Measurements from ENCODE around the gene SPINK5.
A peak's percentile ranks its signal among the peaks of the same experiment; 100 is the strongest.

Gene SPINK5

DNA sequence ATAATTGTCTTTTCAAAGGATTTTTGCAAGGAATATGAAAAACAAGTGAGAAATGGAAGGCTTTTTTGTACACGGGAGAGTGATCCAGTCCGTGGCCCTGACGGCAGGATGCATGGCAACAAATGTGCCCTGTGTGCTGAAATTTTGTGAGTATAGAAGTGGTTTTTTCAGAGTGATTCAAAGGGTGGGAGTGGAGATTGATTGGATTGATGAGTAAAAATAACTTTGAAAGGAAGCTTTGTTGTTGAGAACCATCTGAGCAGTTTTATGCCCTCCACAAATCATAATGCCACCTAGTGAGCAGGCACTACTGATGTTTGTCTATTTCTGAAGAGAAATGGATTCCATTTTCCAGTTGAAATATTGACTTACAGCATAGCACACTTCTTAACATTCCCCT, 30.6 kb downstream of the SPINK5 start:
- no peak for DNase-seq

DNA sequence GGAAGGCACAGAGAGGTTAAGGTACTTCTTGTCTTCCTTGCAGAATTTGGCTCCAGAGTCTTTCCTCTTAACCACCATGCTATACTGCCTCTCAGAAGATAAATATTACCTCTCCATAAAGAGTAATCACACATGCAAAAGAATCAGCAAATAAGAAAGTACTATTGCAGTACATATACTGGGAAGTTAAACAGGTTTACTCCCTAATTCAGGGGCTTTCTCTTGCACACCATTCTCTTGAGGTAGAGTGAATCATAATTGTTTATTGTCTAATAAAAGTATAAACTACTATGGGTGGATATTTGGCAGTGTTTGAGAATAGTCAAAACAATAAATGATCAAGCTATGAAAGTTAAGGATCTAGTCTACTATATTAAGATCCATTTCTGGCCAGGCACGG, 40.4 kb downstream of the SPINK5 start:
- no peak for DNase-seq

DNA sequence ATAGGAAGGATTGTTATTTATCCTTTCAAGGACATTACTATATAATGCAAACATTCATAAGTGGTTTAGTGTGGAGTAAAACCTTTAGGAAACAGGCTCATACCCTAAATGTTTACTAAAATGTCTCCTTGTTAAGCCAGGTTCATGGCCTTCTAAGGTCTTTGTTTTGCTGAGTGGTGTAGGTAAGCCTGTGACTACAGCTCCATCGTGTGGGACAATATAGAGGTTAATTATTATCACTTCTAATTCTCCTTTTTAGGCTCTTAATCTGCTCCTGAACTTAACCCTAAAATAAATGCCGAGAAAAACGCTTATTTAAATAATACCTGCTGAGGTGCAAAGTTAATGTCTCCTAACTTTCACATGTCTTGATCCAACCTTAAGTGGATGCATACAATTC, 43.8 kb downstream of the SPINK5 start:
- DNase-seq = no peak

DNA sequence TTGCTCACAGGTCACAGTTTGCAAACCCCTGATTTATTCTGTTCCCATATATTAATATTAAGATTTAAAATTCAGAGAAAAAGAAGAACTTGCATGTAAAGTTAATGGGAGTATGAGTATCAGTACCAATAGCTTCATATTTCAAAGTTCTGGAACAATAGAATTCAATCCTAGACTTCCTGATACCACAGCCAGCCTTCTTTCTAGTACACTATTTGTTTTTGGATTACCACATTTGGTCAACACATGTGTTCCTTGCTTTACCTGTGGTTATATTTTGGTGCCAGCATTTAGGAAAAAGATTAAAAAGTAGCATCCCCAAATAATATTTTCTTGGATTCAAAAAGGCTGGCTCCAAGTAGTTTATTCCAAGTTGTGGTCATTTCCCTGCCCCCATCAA, 49.5 kb downstream of the SPINK5 start:
- no peak for DNase-seq

DNA sequence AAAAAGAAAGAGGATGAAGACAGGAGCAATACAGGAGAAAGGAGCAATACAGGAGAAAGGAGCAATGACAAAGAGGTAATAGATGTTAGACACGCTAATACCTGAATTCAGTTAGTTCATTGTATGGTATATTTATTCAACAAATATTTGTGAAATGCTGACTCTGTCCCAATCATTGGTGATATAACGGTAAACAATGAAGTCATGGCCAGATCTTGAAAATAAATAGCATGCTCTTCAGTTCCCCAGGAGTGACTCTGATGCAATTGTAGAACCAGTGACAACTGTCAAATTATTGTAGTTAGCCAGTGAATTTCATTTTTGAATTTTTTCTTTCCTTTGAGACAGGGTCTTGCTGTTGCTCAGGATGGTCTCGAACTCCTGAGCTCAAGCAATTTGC, 56.5 kb downstream of the SPINK5 start:
- DNase-seq = no peak

DNA sequence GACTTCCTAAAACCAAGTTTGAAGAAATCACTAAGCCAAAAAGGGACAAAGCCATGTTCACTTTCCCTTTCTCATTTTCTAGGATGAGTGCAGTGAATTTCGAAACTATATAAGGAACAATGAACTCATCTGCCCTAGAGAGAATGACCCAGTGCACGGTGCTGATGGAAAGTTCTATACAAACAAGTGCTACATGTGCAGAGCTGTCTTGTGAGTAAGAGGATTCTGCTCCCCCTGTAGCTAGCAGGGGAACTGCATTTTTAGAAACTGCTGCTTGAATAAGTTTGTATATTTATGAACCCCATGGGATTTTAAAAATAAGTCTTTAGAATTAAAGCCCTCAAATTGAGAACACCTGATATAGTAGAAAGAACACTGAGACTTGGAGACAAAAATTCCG, 61.9 kb downstream of the SPINK5 start:
- no peak for DNase-seq

DNA sequence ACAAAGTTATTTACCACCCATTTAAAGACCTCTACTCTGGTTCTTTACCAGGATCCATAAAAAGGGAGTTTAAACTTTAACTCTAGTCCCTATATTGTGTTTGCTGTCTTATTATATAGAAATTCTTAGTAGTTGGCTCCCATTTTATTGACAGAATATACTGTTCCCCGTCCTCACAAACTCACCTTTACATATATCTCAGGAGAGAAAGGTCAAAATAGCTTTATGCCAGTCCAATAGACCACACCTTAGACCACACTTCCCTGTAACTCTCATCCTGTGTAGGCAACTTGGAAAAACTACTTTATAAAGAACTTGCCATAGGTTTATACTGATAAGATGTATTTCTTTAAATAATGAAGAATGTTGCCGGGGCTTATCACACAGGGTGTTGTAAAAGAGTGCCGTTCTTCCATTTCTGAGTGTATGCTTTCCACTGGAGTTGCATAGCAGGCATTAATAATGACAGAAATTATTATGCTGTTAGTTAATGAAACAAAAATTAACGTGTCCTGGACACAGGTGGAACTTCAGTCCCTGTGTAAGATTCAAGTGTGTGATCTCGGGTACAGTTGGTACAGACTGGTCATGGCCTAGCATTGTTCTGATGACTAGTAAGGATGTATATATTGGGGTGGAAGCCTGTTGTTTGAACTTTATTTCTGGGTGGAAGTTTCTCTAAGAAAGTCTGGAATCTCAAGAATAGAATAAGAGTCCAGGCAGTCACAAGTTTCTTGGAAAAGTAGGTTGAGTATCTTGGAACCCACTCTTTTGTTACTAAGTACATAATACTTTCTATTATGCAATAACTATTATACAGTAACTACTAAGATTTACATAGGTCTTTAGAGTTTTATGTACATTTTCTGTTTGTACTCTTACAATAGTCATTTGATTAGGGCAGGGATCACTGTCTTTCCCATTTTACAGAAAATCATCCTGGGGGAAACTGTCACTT, 71.6 kb downstream of the SPINK5 start:
- DNase-seq = no peak

DNA sequence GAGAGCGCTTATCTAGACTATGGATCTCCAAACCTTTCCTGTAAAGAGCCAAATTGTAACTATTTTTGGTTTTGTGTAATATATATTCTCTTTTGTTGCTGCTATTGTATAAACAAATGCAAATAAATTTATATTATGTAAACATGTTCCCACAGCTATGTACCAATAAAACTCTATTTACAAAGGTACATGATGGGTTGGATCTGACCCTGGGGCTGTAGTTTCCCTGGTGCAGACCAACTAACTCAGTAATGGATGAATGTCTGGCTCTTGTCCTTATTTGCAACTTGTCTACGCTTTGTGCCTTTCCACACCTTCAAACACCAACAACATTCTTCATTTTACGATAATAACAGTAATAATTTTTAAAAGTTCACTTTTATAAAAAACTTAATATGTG, 77.1 kb downstream of the SPINK5 start:
- no peak for DNase-seq

DNA sequence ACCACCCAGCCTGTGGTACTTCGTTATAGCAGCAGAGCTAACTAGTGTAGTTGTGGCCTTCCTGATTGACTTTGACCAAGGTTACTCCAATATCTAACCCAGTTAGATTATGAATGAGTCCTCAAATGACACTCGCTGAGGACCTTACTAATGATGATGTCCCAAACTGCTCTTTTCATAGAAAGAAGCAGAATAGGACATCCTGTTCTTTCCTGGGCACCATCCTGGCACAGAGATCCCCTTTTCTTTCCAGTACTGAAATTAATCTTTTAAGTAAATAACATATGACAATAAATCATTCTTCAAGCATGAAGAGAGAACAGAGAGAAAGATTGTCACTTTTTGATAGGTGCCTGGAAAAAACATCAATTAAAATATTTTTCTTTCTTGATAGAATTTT, 77.9 kb downstream of the SPINK5 start:
- DNase-seq = no peak

DNA sequence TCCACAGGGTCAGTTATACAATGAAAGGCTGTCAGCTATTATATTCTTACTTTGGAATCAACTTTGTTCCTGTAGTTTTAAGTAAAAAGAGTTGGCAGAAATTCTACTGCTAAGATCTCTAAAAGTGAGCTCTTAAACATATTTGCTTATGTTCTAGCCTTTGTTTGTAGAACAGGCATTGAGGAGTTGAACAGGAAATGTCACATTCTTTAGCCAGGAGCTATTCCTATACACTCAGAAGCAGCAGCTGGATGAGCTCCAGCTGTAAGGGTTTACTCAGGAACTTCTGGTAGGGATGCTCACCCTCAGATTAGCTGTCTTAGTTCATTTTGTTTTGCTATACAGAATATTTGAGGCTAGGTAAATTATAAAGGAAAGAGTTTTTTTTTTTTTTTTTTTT, 82.1 kb downstream of the SPINK5 start:
- no peak for DNase-seq

DNA sequence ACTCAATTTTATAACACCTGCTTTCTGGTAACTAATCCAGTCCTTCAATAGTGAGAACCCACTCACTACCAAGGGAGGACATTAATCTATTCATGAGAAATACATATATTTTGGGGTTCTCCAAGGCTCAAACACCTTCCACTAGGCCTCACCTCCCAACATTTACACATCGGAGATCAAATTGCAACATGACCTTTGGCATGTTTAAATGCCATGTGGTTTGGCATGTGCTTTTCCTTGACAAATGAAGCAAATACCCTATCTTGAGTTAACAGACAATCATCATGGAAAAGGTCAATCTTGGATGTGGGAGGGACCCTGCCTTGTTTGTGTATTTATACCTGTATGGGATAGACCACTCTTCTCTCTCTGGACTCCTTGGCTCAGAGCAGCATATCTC, 82.7 kb downstream of the SPINK5 start:
- DNase-seq = no peak

DNA sequence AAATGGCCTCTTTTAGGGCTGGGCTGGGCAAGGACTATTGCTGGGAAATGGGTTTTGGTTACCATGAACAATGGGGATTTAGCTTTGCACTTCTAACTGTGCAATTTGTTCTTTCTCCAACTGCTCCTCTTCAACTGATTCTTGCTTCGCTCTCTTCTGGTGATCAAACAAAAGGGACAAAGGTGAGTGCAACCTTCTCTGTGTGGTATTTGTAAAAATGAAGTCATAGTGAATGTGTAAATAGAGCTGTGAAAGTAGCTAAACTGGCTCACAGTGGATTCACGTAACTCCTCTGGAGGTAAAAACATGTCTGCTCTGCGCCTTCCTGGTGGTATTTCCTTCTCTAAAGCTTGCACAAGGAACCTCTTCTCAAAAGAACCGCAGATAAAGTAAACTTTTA, 83.6 kb downstream of the SPINK5 start:
- DNase-seq = no peak

DNA sequence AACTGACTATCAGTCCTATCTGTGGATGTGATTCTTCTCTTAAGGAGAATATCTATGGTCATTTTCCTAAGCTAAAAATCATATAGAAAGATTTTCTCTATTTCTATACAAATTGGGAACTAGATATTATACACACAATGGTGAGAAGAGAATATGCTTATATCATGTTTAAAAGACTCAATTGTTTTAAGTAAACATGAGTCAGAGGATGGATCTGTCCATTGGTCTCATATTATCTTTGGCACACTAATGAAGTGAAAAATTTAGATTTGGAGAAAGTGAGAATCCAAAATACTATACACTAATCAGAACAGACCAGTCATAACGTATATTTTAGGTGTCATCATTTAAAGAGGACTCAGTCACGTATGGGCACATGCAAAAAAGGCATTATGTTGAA, 88.1 kb downstream of the SPINK5 start:
- no peak for DNase-seq

DNA sequence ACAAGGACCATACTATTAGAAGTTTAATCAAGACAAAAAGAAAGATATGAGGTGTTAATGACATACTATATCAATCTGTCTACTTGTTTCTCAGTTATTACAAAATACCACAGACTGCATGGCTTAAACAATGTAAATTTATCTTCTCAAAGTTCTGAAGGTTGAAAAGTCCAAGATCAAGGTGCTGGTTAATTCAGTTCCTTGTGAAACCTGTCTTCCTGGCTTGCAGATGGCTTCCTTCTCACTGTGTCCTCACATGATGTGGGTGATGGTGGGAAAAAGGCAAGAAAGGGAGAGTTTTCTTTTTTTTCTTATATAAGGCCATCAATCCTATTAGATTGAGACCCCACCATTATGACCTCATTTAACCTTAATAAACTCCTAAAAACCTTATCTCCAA, 89.0 kb downstream of the SPINK5 start:
- no peak for DNase-seq

DNA sequence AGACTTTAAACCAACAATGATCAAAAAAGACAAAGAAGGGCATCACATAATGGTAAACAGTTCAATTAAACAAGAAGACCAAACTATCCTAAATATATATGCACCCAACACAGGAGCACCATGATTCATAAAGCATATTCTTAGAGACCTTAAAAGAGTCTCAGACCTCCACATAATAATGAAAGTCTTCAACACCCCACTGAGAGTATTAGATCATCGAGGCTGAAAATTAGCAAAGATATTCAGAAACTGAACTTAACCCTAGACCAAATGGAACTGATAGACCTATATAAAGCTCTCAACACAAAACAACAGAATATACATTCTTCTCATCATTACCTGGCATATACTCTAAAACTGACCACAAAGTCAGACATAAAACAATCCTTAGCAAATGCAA, 92.8 kb downstream of the SPINK5 start:
- DNase-seq = no peak

DNA sequence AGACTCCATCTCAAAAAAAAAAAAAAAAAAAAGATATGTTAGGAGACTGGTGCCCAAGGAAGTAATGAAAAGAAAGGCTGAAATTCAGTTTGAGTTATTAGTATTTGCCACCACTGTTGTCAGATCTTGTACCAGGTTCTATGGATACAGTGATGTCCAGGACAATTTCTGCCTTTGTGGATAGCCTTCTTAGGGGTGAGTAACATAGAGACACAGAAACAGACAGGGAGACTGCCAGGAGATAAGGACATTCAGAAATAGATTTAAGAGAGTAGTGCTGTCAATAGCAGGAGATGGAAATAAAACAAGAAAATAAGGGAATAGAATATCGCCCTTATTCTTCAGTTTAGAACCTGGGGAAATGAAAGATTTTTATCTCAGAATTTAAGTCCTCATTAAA, 98.3 kb downstream of the SPINK5 start:
- DNase-seq = no peak

DNA sequence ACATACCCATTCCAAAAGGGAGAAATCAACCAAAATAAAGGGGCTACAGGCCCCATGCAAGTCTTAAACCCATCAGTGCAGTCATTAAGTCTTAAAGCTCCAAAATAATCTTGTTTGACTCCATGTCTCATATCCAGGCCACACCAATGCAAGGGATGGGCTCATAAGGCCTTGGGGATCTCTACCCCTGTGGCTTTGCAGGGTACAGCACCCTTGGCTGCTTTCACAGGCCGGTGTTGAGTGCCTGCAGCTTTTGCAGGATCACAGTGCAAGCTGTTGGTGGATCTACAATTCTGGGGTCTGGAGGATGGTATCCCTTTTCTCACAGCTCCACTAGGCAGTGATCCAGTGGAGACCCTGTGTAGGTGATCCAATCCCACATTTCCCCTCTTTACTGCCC, 99.6 kb downstream of the SPINK5 start:
- DNase-seq = no peak

DNA sequence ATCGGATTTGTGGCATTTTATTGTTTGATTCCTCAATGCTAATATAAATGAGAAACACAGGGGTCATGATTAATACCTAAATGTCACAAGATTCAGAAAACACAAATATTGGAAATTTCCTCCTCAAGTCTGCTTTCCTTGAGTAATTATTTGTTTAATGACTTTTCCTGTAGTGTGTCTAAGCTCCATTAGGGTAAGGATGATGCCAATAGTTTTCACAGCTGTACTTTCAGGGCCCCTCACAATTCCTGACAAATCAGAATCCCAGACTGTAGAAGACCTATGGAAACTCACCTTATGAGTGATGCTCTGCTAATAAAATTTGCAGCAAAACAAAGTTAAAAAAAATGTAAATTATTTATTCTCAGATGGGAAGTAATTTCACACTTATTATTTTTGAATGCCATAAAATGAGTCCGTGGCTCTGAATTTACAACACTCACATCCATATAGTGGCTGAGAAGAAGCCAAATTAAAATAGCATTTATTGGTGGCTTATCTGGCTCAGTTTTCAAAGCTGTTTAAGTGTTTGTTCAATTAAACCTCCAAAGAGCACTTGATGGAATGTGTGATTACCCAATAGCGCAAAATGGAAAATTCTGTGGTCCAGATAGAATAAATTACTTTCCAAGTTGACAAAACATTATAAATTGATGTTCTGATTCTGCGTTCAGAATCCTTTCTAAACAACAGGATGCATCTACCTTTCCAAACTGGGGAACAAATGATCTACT, 102.9 kb downstream of the SPINK5 start:
- no peak for DNase-seq

DNA sequence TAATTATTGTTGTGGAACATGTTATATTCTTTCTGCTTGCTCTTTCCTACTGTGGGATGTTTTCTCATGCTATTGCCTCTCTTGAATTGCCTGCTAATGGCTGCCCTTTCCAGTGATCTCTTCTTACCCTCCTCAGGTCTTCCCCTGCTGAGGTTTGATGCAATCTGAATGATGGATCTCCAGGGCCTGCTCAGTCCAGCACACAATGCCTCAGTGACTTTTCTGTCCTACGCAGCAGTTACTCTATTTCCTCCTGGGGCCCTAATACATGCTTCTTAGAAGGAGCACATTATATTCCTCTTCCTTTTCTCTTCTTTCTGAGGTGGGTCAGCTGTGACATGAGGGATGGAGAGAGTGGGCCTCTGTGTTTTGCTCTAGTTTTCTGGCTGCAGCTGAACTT, 104.5 kb downstream of the SPINK5 start, which contains the start of gene SPINK14:
TSS of gene SPINK14 (plus strand) at position 301 of the 400 bp plus-strand sequence. CDS start 1,187 bp downstream, outside the sequence.
- no peak for DNase-seq

DNA sequence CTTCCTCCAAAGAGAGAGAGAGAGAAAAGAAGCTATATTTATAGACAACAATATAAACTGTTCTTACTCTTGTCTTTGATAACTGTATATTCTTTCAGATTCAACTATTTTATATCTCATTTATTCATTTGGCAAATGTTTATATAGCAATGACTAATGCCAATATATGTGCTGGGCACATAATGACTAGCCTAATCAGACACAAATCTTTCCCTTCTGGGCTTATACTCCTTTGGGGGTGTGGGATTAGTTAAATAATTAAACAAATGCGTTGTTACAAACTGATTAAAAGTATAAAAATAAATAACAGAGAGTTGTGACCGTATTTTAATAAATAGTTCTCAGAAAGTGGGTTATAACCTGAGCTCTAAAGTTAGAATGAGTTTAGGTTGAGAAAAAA, 108.6 kb downstream of the SPINK5 start:
- no peak for DNase-seq

DNA sequence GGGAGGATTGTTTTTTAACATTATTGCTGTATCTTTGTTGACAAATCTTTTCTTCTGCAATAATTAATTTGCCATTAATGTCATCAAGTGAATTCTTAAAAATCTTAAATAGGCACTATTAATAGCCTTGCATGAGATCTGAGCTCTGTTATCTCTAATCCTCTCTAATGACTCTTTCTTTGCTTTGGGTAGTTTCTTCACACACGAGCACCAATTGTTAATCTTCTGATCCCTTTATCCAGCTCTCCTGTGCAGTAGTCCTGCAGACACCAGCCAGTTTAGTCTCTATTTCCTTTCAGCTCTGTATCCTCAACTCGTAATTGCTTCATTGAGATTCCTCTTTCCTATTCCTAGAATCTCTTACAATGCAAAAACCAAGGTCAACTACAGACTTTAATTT, 112.7 kb downstream of the SPINK5 start:
- no peak for DNase-seq

DNA sequence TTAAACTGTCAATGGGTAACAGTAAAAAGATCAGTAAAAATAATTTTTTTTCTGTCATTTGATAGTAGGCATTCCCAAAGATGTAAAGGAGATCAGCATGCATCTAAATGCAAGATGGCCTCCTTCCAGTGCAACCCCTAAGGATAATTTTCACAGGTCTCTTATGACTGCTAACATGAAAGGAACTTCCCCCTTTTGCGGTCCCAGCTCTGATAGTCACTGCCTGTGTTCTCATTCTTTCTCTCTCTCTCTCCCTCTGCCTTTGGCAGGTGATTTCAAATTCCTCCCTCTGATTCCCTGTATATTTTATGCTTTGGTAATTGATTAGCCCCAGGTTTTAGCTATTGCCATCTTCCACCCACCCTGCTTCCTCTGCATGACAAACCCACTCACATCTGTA, 113.4 kb downstream of the SPINK5 start:
- DNase-seq = no peak

DNA sequence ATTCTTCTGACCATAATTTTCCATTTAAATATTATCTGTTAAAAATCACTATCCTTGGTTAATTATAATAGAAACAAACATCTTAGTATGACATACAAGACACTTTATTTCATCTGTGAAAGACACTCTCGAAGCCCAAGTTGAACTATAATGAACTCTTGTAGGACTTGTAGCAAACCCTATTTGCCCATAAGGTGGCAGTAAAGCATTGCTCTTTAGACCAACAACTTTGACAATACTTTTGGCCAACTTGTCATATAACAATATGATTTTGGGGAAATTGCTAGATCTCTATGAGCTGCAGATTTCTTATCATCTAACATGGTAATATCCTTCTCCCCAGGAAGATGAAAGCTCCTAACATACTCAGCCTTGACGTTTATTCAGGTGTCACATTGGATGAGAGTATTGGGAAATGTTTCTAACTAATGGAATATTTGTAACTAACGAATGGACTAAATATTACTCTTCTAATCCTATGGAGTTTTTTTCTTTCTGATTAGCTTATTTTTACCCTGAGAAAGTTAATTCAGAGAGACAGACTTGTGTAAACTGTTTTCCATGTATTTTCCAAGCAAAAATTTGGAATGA, 115.5 kb downstream of the SPINK5 start:
- peak in 1 of 5 donors; percentile 43 for DNase-seq

All from T-helper 1 cell (primary cell).